Keratinocyte (primary cell): Measurements from ENCODE around the gene CAPN2. TPM values are rescaled to one million over a fixed set of nuclear protein-coding genes. Genes with fewer than 3 reads are reported as not detected.

Source experiments
- DNase-seq: peaks from one replicate; pipeline ENCODE4 v3.0.0-alpha.2; 2011; ENCODE audit warnings: low read depth, missing footprints, low spot score
- FAIRE-seq: peaks from 2 replicates; lab custom pipeline; 2011; peaks lifted over from hg19 to GRCh38; lab: Jason Lieb, UNC
- H2AFZ ChIP-seq: 2 replicates; pipeline ENCODE4 v1.6.0; 2012; ENCODE audit warnings: low read length, control low read depth, inconsistent platforms; ENCODE audit not compliant: control insufficient read depth
- H3K27ac ChIP-seq: 2 replicates; pipeline ENCODE4 v1.5.1; 2011; ENCODE audit warnings: low read length; ENCODE audit not compliant: control insufficient read depth, insufficient read depth
- H3K27me3 ChIP-seq: 3 replicates; pipeline ENCODE4 v1.6.0; 2011; ENCODE audit warnings: low read length; ENCODE audit not compliant: control insufficient read depth, insufficient read depth; ENCODE audit errors: extremely low read depth
- H3K36me3 ChIP-seq, 2 experiments: 2 replicates in 1 of 2; 3 replicates in 1 of 2; pipeline ENCODE4 v1.5.1; 2011; ENCODE audit warnings: low read length in 2 of 2, mild to moderate bottlenecking in 1 of 2; ENCODE audit not compliant: control insufficient read depth in 2 of 2, insufficient read depth in 2 of 2; ENCODE audit errors: extremely low read depth in 1 of 2
- H3K4me1 ChIP-seq: 3 replicates; pipeline ENCODE4 v1.5.1; 2011; ENCODE audit warnings: low read length; ENCODE audit not compliant: control insufficient read depth, insufficient read depth; ENCODE audit errors: extremely low read depth
- H3K4me2 ChIP-seq: 3 replicates; pipeline ENCODE4 v1.6.0; 2011; ENCODE audit warnings: low read depth, low read length; ENCODE audit not compliant: control insufficient read depth, insufficient read depth; ENCODE audit errors: extremely low read depth
- H3K4me3 ChIP-seq, 3 experiments: fragments of 200-600 bp in 1 of 3; sonication (generic) in 1 of 3; 2 replicates in 2 of 3; 3 replicates in 1 of 3; pipeline ENCODE4 v1.5.1; 2011 to 2016; ENCODE audit warnings: low read length in 3 of 3, mild to moderate bottlenecking in 3 of 3, control low read depth in 2 of 3, inconsistent platforms in 1 of 3, low read depth in 1 of 3, mixed read lengths in 1 of 3, mixed run types in 1 of 3, moderate library complexity in 1 of 3; ENCODE audit not compliant: control insufficient read depth in 2 of 3, insufficient read depth in 2 of 3; ENCODE audit errors: extremely low read depth in 1 of 3
- H3K79me2 ChIP-seq: 2 replicates; pipeline ENCODE4 v1.6.0; 2012; ENCODE audit warnings: low read length; ENCODE audit not compliant: control insufficient read depth, insufficient read depth
- H3K9ac ChIP-seq: 3 replicates; pipeline ENCODE4 v1.6.0; 2011; ENCODE audit warnings: low read length; ENCODE audit not compliant: control insufficient read depth, insufficient read depth; ENCODE audit errors: extremely low read depth
- H3K9me1 ChIP-seq: 3 replicates; pipeline ENCODE4 v1.6.0; 2011; ENCODE audit warnings: low read length; ENCODE audit not compliant: control insufficient read depth, insufficient read depth; ENCODE audit errors: extremely low read depth
- H3K9me3 ChIP-seq: 2 replicates; pipeline ENCODE4 v1.5.1; 2012; ENCODE audit warnings: low read depth, low read length; ENCODE audit not compliant: control insufficient read depth
- H4K20me1 ChIP-seq: 3 replicates; pipeline ENCODE4 v1.6.0; 2011; ENCODE audit warnings: low read length; ENCODE audit not compliant: control insufficient read depth, insufficient read depth; ENCODE audit errors: extremely low read depth
- EZH2 ChIP-seq: IDR thresholded peaks from one replicate; pipeline ENCODE4 v1.6.1; 2012; ENCODE audit warnings: inconsistent platforms, mild to moderate bottlenecking, low read length, moderate library complexity
- dilution Hi-C: fragments of 300-500 bp; cut with MboI; formaldehyde crosslinking; loops from one replicate; pipeline ENCODE4 v1.7.0; 2020; ENCODE audit warnings: low sequenced_read_pairs; ENCODE audit not compliant: extremely low pct_ligation_motif_present
- polyA plus RNA-seq, 5 experiments: library from polyadenylated mRNA; depleted of rRNA in 3 of 5; stranded (reverse) in 3 of 5; stranded (forward) in 1 of 5; unstranded in 1 of 5; fragments of >200 nt; gene quantifications; 1 replicate in 1 of 5; 2 replicates in 3 of 5; 3 replicates in 1 of 5; pipeline versions ENCODE4 v1.2.1 to v1.2.3, GENCODE V29; 2011 to 2012; ENCODE audit warnings: missing spikeins in 2 of 5, low read depth in 1 of 5, low replicate concordance in 1 of 5
- TF ChIP-seq, protein P1 (sequence below), 3 experiments: IDR thresholded peaks in 1 of 3; conservative IDR thresholded peaks in 1 of 3; optimal IDR thresholded peaks in 1 of 3; 2 replicates in 2 of 3; 3 replicates in 1 of 3; pipeline versions ENCODE3 to v1.5.1; 2011; ENCODE audit warnings: low read length in 3 of 3, mild to moderate bottlenecking in 3 of 3, moderate library complexity in 2 of 3, control low read depth in 1 of 3, inconsistent platforms in 1 of 3; ENCODE audit not compliant: insufficient read depth in 2 of 3; ENCODE audit errors: extremely low read depth in 1 of 3

CAPN2 gene
- polyA plus RNA-seq, 1 donor (not counting 4 experiments of a cell fraction or from before 2014, with no cell fraction given): 366 TPM

- dilution Hi-C loops: no loop called here
- Histone ChIP-seq H3K79me2 (peaks cover 95% of the 10 kb centered on the region), H3K27ac (peak overlapping the region; percentile 68), H3K36me3 (peaks cover 43 to 72% of the 10 kb centered on the region in 2 experiments), H3K9me3 (no peaks in the 10 kb centered on the region), H3K9me1 (no peaks in the 10 kb centered on the region), H3K4me2 (no peak overlapping the region), H3K4me1 (peaks cover 34% of the 10 kb centered on the region), H3K27me3 (no peaks in the 10 kb centered on the region), H3K4me3 (no peak overlapping the region), H3K9ac (no peak overlapping the region), H4K20me1 (peaks cover 17% of the 10 kb centered on the region), H2AFZ (no peak overlapping the region)
- TF ChIP-seq, protein P1, sequence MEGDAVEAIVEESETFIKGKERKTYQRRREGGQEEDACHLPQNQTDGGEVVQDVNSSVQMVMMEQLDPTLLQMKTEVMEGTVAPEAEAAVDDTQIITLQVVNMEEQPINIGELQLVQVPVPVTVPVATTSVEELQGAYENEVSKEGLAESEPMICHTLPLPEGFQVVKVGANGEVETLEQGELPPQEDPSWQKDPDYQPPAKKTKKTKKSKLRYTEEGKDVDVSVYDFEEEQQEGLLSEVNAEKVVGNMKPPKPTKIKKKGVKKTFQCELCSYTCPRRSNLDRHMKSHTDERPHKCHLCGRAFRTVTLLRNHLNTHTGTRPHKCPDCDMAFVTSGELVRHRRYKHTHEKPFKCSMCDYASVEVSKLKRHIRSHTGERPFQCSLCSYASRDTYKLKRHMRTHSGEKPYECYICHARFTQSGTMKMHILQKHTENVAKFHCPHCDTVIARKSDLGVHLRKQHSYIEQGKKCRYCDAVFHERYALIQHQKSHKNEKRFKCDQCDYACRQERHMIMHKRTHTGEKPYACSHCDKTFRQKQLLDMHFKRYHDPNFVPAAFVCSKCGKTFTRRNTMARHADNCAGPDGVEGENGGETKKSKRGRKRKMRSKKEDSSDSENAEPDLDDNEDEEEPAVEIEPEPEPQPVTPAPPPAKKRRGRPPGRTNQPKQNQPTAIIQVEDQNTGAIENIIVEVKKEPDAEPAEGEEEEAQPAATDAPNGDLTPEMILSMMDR (optimal IDR thresholded peaks at IDR 0.05 in 1 of 3, IDR thresholded peaks at IDR 0.05 in 1 of 3, conservative IDR thresholded peaks at IDR 0.05 in 1 of 3; ENCODE audit: extremely low read depth in 1 of 3, insufficient read depth in 2 of 3, low read length in 3 of 3): no peak
- no peak for TF ChIP-seq EZH2
- DNase-seq (no peak), FAIRE-seq (no peak)
Observed at GRCh38 chr1:223720971-223721591, 8.7 kb downstream of the CAPN2 start.

GRCh38 chr1:223721658-223722607 is 9.6 kb downstream of the CAPN2 start:
- Histone ChIP-seq H3K36me3 (peaks cover 39 to 67% of the 10 kb centered on the region in 2 experiments), H2AFZ (no peak overlapping the region), H3K9me3 (no peaks in the 10 kb centered on the region), H3K9ac (no peak overlapping the region), H3K4me2 (no peak overlapping the region), H4K20me1 (peaks cover 17% of the 10 kb centered on the region), H3K4me1 (peaks cover 34% of the 10 kb centered on the region), H3K79me2 (peaks cover 95% of the 10 kb centered on the region), H3K27ac (peak overlapping the region; percentile 68), H3K4me3 (no peak overlapping the region), H3K27me3 (no peaks in the 10 kb centered on the region), H3K9me1 (peaks cover under 1% of the 10 kb centered on the region)
- dilution Hi-C loops: no loop called here
- TF ChIP-seq, protein P1 (optimal IDR thresholded peaks at IDR 0.05 in 1 of 3, IDR thresholded peaks at IDR 0.05 in 1 of 3, conservative IDR thresholded peaks at IDR 0.05 in 1 of 3; ENCODE audit: extremely low read depth in 1 of 3, insufficient read depth in 2 of 3, low read length in 3 of 3): no peak
- no peak for TF ChIP-seq EZH2
- DNase-seq (no peak), FAIRE-seq (no peak)
